HEK293 (cell line): ENCODE data around the gene SLC2A11.
A peak's percentile ranks its signal among the peaks of the same experiment; 100 is the strongest.

Source experiments
- GFI1B ChIP-seq: fragments of 450-650 bp; formaldehyde crosslinking; IDR thresholded peaks from 2 replicates; pipeline ENCODE4 v1.5.1; 2016; ENCODE audit warnings: missing biosample characterization, missing genetic modification characterization
- HIC1 ChIP-seq: fragments of 450-650 bp; formaldehyde crosslinking; IDR thresholded peaks from 2 replicates; pipeline ENCODE4 v1.5.1; 2016; ENCODE audit warnings: missing biosample characterization, missing genetic modification characterization
- HOXA7 ChIP-seq: sonication (generic); formaldehyde crosslinking; IDR thresholded peaks from 2 replicates; pipeline ENCODE4 v1.8.1; 2022; ENCODE audit warnings: missing genetic modification reagents, borderline replicate concordance
- KLF9 ChIP-seq: fragments of 450-650 bp; formaldehyde crosslinking; IDR thresholded peaks from 2 replicates; pipeline ENCODE4 v1.5.1; 2016; ENCODE audit warnings: missing biosample characterization, missing genetic modification characterization, low read depth
- PRDM1 ChIP-seq: fragments of 450-650 bp; formaldehyde crosslinking; IDR thresholded peaks from 2 replicates; pipeline ENCODE4; 2016; ENCODE audit warnings: missing biosample characterization, missing genetic modification characterization
- REST ChIP-seq: fragments of 450-650 bp; formaldehyde crosslinking; IDR thresholded peaks from 2 replicates; pipeline ENCODE4 v1.5.1; 2016; ENCODE audit warnings: missing biosample characterization, missing genetic modification characterization
- ZBTB48 ChIP-seq: fragments of 450-650 bp; formaldehyde crosslinking; IDR thresholded peaks from 2 replicates; pipeline ENCODE4 v1.5.1; 2016; ENCODE audit warnings: missing biosample characterization, missing genetic modification characterization
- ZBTB6 ChIP-seq: fragments of 450-650 bp; formaldehyde crosslinking; IDR thresholded peaks from 2 replicates; pipeline ENCODE4 v1.5.1; 2017; ENCODE audit warnings: missing biosample characterization, missing genetic modification characterization
- ZBTB8A ChIP-seq: fragments of 450-650 bp; formaldehyde crosslinking; IDR thresholded peaks from 2 replicates; pipeline ENCODE4 v1.5.1; 2016; ENCODE audit warnings: missing biosample characterization, missing genetic modification characterization
- ZFHX2 ChIP-seq: fragments of 450-650 bp; formaldehyde crosslinking; conservative IDR thresholded peaks from 2 replicates; pipeline ENCODE4 v1.5.1; 2016; ENCODE audit warnings: missing biosample characterization, missing genetic modification characterization
- ZIC2 ChIP-seq: fragments of 450-650 bp; formaldehyde crosslinking; IDR thresholded peaks from 2 replicates; pipeline ENCODE4 v1.5.1; 2016; ENCODE audit warnings: missing biosample characterization, missing genetic modification characterization
- ZNF114 ChIP-seq: fragments of 450-650 bp; formaldehyde crosslinking; IDR thresholded peaks from 2 replicates; pipeline ENCODE4 v1.5.0; 2017; ENCODE audit warnings: missing biosample characterization, missing genetic modification characterization
- ZNF133 ChIP-seq: fragments of 450-650 bp; formaldehyde crosslinking; IDR thresholded peaks from 2 replicates; pipeline ENCODE4 v1.5.1; 2016; ENCODE audit warnings: missing biosample characterization, missing genetic modification characterization
- ZNF146 ChIP-seq: fragments of 450-650 bp; formaldehyde crosslinking; IDR thresholded peaks from 2 replicates; pipeline ENCODE4 v1.5.1; 2016; ENCODE audit warnings: missing biosample characterization, missing genetic modification characterization
- ZNF155 ChIP-seq: fragments of 450-650 bp; formaldehyde crosslinking; IDR thresholded peaks from 2 replicates; pipeline ENCODE4 v1.5.1; 2016; ENCODE audit warnings: missing biosample characterization, missing genetic modification characterization
- ZNF354C ChIP-seq: fragments of 450-650 bp; formaldehyde crosslinking; IDR thresholded peaks from 2 replicates; pipeline ENCODE4 v1.5.1; 2016; ENCODE audit warnings: missing biosample characterization, missing genetic modification characterization, low read depth, borderline replicate concordance
- ZNF394 ChIP-seq: fragments of 450-650 bp; formaldehyde crosslinking; IDR thresholded peaks from 2 replicates; pipeline ENCODE4 v1.5.1; 2016; ENCODE audit warnings: missing biosample characterization, missing genetic modification characterization, mild to moderate bottlenecking, moderate library complexity, borderline replicate concordance
- ZNF416 ChIP-seq: fragments of 450-650 bp; formaldehyde crosslinking; IDR thresholded peaks from 2 replicates; pipeline ENCODE4 v1.5.1; 2016; ENCODE audit warnings: missing biosample characterization, missing genetic modification characterization
- ZNF426 ChIP-seq: fragments of 450-650 bp; formaldehyde crosslinking; IDR thresholded peaks from 2 replicates; pipeline ENCODE4 v1.5.1; 2017; ENCODE audit warnings: missing biosample characterization, missing genetic modification characterization, mild to moderate bottlenecking, inconsistent platforms, moderate library complexity
- ZNF510 ChIP-seq: fragments of 450-650 bp; formaldehyde crosslinking; IDR thresholded peaks from 2 replicates; pipeline ENCODE4 v1.5.1; 2018; ENCODE audit warnings: mild to moderate bottlenecking, missing genetic modification characterization, missing biosample characterization; ENCODE audit not compliant: insufficient replicate concordance
- ZNF544 ChIP-seq: fragments of 450-650 bp; formaldehyde crosslinking; IDR thresholded peaks from 2 replicates; pipeline ENCODE4 v1.5.0; 2017; ENCODE audit warnings: missing biosample characterization, missing genetic modification characterization
- ZNF585B ChIP-seq: fragments of 450-650 bp; formaldehyde crosslinking; IDR thresholded peaks from 2 replicates; pipeline ENCODE4 v1.5.1; 2016; ENCODE audit warnings: missing biosample characterization, missing genetic modification characterization
- ZNF639 ChIP-seq: fragments of 450-650 bp; formaldehyde crosslinking; IDR thresholded peaks from 2 replicates; pipeline ENCODE4 v1.5.1; 2016; ENCODE audit warnings: missing biosample characterization, missing genetic modification characterization
- ZNF677 ChIP-seq: fragments of 450-650 bp; IDR thresholded peaks from 2 replicates; pipeline ENCODE4 v1.5.0; 2018; ENCODE audit warnings: missing biosample characterization, mild to moderate bottlenecking, missing genetic modification characterization, moderate library complexity
- ZNF747 ChIP-seq: fragments of 450-650 bp; formaldehyde crosslinking; IDR thresholded peaks from 2 replicates; pipeline ENCODE4 v1.5.1; 2016; ENCODE audit warnings: missing biosample characterization, missing genetic modification characterization
- ZNF76 ChIP-seq: fragments of 450-650 bp; formaldehyde crosslinking; IDR thresholded peaks from 2 replicates; pipeline ENCODE4; 2016; ENCODE audit warnings: low read depth, missing biosample characterization, missing genetic modification characterization, borderline replicate concordance
- ZSCAN4 ChIP-seq: fragments of 450-650 bp; formaldehyde crosslinking; IDR thresholded peaks from 2 replicates; pipeline ENCODE4 v1.5.1; 2017; ENCODE audit warnings: missing biosample characterization, missing genetic modification characterization
- ZXDB ChIP-seq: fragments of 450-650 bp; formaldehyde crosslinking; IDR thresholded peaks from 2 replicates; pipeline ENCODE4 v1.5.1; 2016; ENCODE audit warnings: missing biosample characterization, missing genetic modification characterization
- TF ChIP-seq, protein P1 (sequence below): fragments of 450-650 bp; formaldehyde crosslinking; IDR thresholded peaks from 2 replicates; pipeline ENCODE4 v1.5.1; 2016; ENCODE audit warnings: missing biosample characterization, missing genetic modification characterization

Gene SLC2A11

GRCh38 chr22:23913661-23914353 lies 56.1 kb downstream of the SLC2A11 start (continued):
- TF ChIP-seq ZNF677 (tag by site-specific recombination) (no peak), ZNF133 (no peak), HOXA7 (no peak), ZIC2 (tag by site-specific recombination) (peak; percentile 91), ZNF426 (tag by site-specific recombination) (no peak), ZBTB8A (tag by site-specific recombination) (peak; percentile 97), HIC1 (tag by site-specific recombination) (peak; percentile 99), ZNF585B (tag by site-specific recombination) (no peak), ZNF155 (no peak), ZNF394 (tag by site-specific recombination) (peak; percentile 56; the same call in 1 of the 2 replicates), ZNF544 (tag by site-specific recombination) (no peak), ZNF76 (tag by site-specific recombination) (peak; percentile 92), ZBTB48 (tag by site-specific recombination) (peak; percentile 96), KLF9 (peak; percentile 89), ZNF114 (tag by site-specific recombination) (no peak), ZNF639 (tag by site-specific recombination) (peak; percentile 50; the same call in 1 of the 2 replicates), ZNF510 (tag by site-specific recombination) (no peak), GFI1B (tag by site-specific recombination) (no peak), ZSCAN4 (no peak; the same call in 1 of the 2 replicates), ZNF354C (tag by site-specific recombination) (no peak), REST (tag by site-specific recombination) (no peak; the same call in 1 of the 2 replicates), ZFHX2 (tag by site-specific recombination) (peak; percentile 93), ZNF747 (tag by site-specific recombination) (no peak), PRDM1 (tag by site-specific recombination) (no peak), ZXDB (peak; percentile 99), ZNF416 (tag by site-specific recombination) (no peak), ZNF146 (tag by site-specific recombination) (no peak), ZBTB6 (tag by site-specific recombination) (no peak)
- TF ChIP-seq, protein P1, sequence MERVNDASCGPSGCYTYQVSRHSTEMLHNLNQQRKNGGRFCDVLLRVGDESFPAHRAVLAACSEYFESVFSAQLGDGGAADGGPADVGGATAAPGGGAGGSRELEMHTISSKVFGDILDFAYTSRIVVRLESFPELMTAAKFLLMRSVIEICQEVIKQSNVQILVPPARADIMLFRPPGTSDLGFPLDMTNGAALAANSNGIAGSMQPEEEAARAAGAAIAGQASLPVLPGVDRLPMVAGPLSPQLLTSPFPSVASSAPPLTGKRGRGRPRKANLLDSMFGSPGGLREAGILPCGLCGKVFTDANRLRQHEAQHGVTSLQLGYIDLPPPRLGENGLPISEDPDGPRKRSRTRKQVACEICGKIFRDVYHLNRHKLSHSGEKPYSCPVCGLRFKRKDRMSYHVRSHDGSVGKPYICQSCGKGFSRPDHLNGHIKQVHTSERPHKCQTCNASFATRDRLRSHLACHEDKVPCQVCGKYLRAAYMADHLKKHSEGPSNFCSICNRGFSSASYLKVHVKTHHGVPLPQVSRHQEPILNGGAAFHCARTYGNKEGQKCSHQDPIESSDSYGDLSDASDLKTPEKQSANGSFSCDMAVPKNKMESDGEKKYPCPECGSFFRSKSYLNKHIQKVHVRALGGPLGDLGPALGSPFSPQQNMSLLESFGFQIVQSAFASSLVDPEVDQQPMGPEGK (tag by site-specific recombination) = peak; percentile 71
